Loucy (cell line): ENCODE data around the gene JPH4.

Experiments used
- H2AFZ ChIP-seq: fragments of 200-600 bp; sonication (generic); 2 replicates; pipeline ENCODE4 v1.6.0; 2016; ENCODE audit warnings: antibody characterized with exemption, mild to moderate bottlenecking, low read length, moderate library complexity
- H3F3A ChIP-seq: fragments of 200-600 bp; 2 replicates; pipeline ENCODE4 v1.6.0; 2016; ENCODE audit warnings: antibody characterized with exemption, low read depth, mild to moderate bottlenecking
- H3K27me3 ChIP-seq: fragments of 200-600 bp; sonication (generic); 2 replicates; pipeline ENCODE4 v1.6.1; 2014; ENCODE audit warnings: low read length, mild to moderate bottlenecking; ENCODE audit not compliant: insufficient read depth, poor library complexity, severe bottlenecking
- H3K36me3 ChIP-seq: fragments of 200-600 bp; sonication (generic); 2 replicates; pipeline ENCODE4 v1.6.1; 2016; ENCODE audit warnings: low read length; ENCODE audit not compliant: insufficient read depth
- H3K4me1 ChIP-seq: fragments of 200-600 bp; sonication (generic); 2 replicates; pipeline ENCODE4 v1.5.1; 2014; ENCODE audit warnings: low read length, mild to moderate bottlenecking; ENCODE audit not compliant: insufficient read depth, poor library complexity, severe bottlenecking
- H3K4me2 ChIP-seq: fragments of 200-600 bp; sonication (generic); 2 replicates; pipeline ENCODE4 v1.6.0; 2014; ENCODE audit warnings: antibody characterized with exemption, low read length, low read depth, mild to moderate bottlenecking; ENCODE audit not compliant: poor library complexity, severe bottlenecking
- H3K4me3 ChIP-seq: fragments of 200-600 bp; sonication (generic); 2 replicates; pipeline ENCODE4 v1.5.1; 2014; ENCODE audit warnings: low read length, mild to moderate bottlenecking, mixed read lengths; ENCODE audit not compliant: poor library complexity, severe bottlenecking
- H3K79me2 ChIP-seq: fragments of 200-600 bp; sonication (generic); 2 replicates; pipeline ENCODE4 v1.6.1; 2014; ENCODE audit warnings: low read length; ENCODE audit not compliant: insufficient read depth
- H3K9ac ChIP-seq: fragments of 200-600 bp; sonication (generic); 2 replicates; pipeline ENCODE4 v1.6.0; 2014; ENCODE audit warnings: mild to moderate bottlenecking, low read depth, low read length, moderate library complexity; ENCODE audit not compliant: poor library complexity, severe bottlenecking
- H3K9me2 ChIP-seq: fragments of 200-600 bp; sonication (generic); replicated peaks from 2 replicates; pipeline ENCODE4 v1.6.1; 2016; ENCODE audit warnings: low read depth, low read length, mixed read lengths
- H3K9me3 ChIP-seq: fragments of 200-600 bp; sonication (generic); 2 replicates; pipeline ENCODE4 v1.6.1; 2014; ENCODE audit warnings: mild to moderate bottlenecking, antibody characterized with exemption, low read length, low read depth; ENCODE audit not compliant: insufficient read depth
- H4K20me1 ChIP-seq: fragments of 200-600 bp; sonication (generic); 2 replicates; pipeline ENCODE4 v1.6.0; 2014; ENCODE audit warnings: antibody characterized with exemption, low read length, mild to moderate bottlenecking; ENCODE audit not compliant: insufficient read depth, poor library complexity, severe bottlenecking
- CTCF ChIP-seq: fragments of 200-600 bp; sonication (generic); conservative IDR thresholded peaks from 2 replicates; pipeline ENCODE4 v1.5.1; 2014; ENCODE audit warnings: mild to moderate bottlenecking, antibody characterized with exemption, low read length
- EZH2phosphoT487 ChIP-seq: fragments of 200-600 bp; IDR thresholded peaks from 2 replicates; pipeline ENCODE4 v1.6.1; 2018; ENCODE audit warnings: antibody characterized with exemption, mild to moderate bottlenecking, moderate library complexity, borderline replicate concordance

The JPH4 gene

DNA sequence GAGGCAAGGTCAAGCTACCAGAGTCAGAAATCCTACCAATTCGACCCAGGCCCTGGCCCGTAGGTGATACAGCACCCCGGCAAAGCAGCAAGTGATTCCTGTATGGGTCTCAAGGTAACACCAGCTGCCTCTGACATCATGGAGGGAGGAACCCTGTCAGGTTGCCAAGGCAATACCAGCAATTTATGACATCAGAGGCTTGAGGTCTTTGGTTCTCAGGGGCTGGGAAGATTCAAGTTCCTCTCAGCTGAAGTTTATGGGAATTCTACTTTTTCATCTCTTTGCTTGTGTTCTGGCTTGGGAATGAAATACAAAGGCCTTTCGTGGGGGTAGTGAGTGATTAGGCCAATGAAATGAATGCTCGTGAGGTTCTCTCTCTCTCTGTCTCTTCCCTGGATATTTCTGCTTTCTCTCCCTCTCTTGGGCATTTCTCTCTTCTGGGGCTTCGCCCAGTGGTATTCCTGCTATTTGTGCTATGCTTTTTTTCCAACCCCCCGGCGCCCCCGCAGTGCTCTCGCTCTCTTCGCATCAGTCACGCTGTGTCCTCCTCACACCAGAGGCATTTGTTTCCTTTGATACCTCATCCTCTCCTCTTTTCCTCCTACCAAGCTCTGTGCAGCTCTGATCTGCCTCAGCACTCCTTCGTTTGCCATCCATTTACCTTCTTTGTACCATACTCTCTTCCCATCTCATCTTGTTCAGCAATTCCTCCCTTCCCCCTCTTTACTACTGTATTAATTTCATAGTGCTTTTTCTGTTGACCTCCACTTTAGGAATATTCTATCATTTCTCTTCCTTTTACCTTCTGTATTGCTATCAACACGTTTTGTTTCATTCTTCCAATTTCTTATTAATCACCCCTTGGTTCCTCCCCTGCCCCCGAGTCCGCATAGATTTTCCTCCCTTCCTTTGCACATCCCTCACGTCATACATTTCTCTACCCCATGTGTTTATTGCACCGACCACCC lies 30.0 kb downstream of the JPH4 start:
- TF ChIP-seq EZH2phosphoT487 = no peak
- TF ChIP-seq CTCF = no peak
- H3F3A ChIP-seq = no peaks in the 10 kb centered on the region
- H3K4me1 ChIP-seq = peaks cover 24% of the 10 kb centered on the region
- H3K9me3 ChIP-seq = no peaks in the 10 kb centered on the region
- H3K79me2 ChIP-seq = peaks cover 14% of the 10 kb centered on the region
- no peak overlapping the region for H3K4me3 ChIP-seq
- peak overlapping the region; percentile 98 for H3K4me2 ChIP-seq
- H3K27me3 ChIP-seq = no peaks in the 10 kb centered on the region
- H3K9me2 ChIP-seq = no peaks in the 10 kb centered on the region
- H4K20me1 ChIP-seq = no peaks in the 10 kb centered on the region
- H3K36me3 ChIP-seq = no peaks in the 10 kb centered on the region
- H2AFZ ChIP-seq = no peak overlapping the region
- H3K9ac ChIP-seq = no peak overlapping the region

GRCh38 chr14:23547924-23548323 lies 30.7 kb downstream of the JPH4 start:
- Histone ChIP-seq H3F3A (no peaks in the 10 kb centered on the region), H3K4me1 (peaks cover 24% of the 10 kb centered on the region), H2AFZ (no peak overlapping the region)

DNA sequence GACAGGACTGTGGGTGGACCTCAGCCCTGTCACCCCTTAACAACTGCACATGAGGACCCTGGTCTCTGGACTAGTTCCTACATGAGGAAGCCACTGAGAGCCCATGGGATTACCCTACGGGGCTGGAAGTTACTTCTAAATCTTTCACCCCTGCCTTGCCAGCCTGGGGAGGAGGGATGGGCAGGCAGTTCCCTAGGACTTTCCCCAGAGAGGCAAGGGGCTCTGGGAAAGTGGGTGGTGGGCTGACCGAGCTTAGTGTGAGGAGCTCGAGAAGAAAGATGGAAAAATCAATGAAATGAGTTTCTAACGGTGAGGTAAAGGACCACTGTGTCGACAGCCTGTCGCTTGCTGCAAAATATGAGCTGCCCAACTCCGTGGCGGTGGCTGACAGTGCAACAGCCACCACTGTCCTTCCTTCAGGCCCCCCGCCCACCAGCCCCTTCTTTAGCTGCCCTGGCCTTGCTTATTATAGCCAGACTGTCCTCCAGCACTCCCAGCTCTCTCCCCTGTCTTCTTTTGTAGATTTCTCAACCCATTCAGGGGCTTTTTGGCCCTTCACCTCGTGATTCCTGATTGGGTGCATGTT lies 32.0 kb downstream of the JPH4 start:
- Histone ChIP-seq H3K27me3 (no peaks in the 10 kb centered on the region), H4K20me1 (no peaks in the 10 kb centered on the region), H3K9ac (no peak overlapping the region), H3F3A (no peaks in the 10 kb centered on the region), H3K36me3 (no peaks in the 10 kb centered on the region), H3K79me2 (peaks cover 14% of the 10 kb centered on the region), H3K4me2 (no peak overlapping the region), H3K4me3 (no peak overlapping the region), H2AFZ (no peak overlapping the region), H3K9me3 (no peaks in the 10 kb centered on the region), H3K9me2 (no peaks in the 10 kb centered on the region), H3K4me1 (peaks cover 20% of the 10 kb centered on the region)
- TF ChIP-seq EZH2phosphoT487 = no peak
- TF ChIP-seq CTCF = no peak

More at GRCh38 chr14:23547924-23548323, 30.7 kb downstream of the JPH4 start:
- no peaks in the 10 kb centered on the region for H3K9me2 ChIP-seq
- no peak overlapping the region for H3K9ac ChIP-seq
- no peaks in the 10 kb centered on the region for H3K27me3 ChIP-seq
- peaks cover 14% of the 10 kb centered on the region for H3K79me2 ChIP-seq
- no peak overlapping the region for H3K4me2 ChIP-seq
- no peak overlapping the region for H3K4me3 ChIP-seq
- no peaks in the 10 kb centered on the region for H4K20me1 ChIP-seq
- TF ChIP-seq EZH2phosphoT487 (no peak), CTCF (no peak)
- H3K9me3 ChIP-seq = no peaks in the 10 kb centered on the region
- no peaks in the 10 kb centered on the region for H3K36me3 ChIP-seq
